Fibroblast of skin of abdomen (primary cell): ENCODE measurements around the gene MTRF1. TPM values are rescaled to one million over a fixed set of nuclear protein-coding genes. Genes with fewer than 3 reads are reported as not detected.

Experiments used
- DNase-seq: peaks from one replicate; pipeline ENCODE4 v3.0.0-alpha.2; 2013
- polyA plus RNA-seq, 2 experiments: library from polyadenylated mRNA; unstranded; fragments of 120-200 nt; gene quantifications; one replicate each; pipeline ENCODE4 v1.2.1, GENCODE V29; 2013; ENCODE audit not compliant: insufficient read length in 2 of 2

Gene MTRF1
- 7.4 TPM for polyA plus RNA-seq (2013, experiment 1 of 2; ENCODE audit: insufficient read length)
- 8.1 TPM for polyA plus RNA-seq (2013, experiment 2 of 2; ENCODE audit: insufficient read length)

GRCh38 chr13:41263261-41263971 is at the start of gene MTRF1:
Gene MTRF1, minus strand, starts transcription at chr13:41263576. Its CDS starts 2,669 bp downstream, at chr13:41260907.
- peak; percentile 79 for DNase-seq

GRCh38 chr13:41313117-41313516 is 49.7 kb upstream of the MTRF1 start:
- no peak for DNase-seq

- peak; percentile 28 for DNase-seq
Observed at GRCh38 chr13:41312176-41312500, 48.8 kb upstream of the MTRF1 start.

DNA sequence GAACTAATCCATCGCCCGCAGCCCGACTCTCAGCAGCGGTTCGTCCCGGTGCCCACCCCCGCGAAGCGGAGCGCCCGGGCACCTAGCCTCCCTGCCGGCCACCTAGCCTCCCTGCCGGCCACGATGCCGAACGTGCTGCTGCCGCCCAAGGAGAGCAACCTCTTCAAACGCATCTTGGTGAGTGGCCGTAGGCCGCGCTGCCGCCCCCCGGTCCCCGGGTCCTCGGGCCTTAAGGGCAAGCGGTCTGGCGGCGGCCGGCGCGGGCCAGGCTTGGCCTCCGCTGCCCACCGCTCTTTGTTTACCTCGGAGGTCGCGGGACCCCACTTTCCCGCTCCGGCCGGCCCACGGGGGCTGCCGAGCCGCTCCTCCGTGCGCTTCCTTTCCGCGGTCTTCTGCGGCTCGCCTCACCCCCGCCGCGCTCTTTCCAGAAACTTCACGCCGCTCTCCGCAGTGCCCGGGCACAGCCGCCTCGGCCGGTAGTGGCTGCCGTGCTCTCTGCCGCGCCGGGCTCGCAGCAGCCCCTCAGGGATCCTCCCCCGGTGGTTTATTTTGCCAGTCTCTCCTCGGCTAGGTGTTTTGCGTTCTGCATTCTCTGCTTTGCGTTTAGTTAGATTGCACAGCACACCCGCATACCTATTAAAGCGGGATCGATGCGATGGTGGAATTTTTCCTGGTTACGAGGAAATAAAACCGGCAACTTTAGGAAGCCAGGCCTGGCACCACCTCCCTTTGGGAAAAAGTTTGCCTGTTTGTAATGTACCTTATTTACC is 48.2 kb upstream of the MTRF1 start:
- DNase-seq: peak; percentile 21

GRCh38 chr13:41310963-41311405 is 47.6 kb upstream of the MTRF1 start, which contains the start of gene NAA16:
Gene NAA16, plus strand, starts transcription at chr13:41311267. Its CDS starts 262 bp downstream, at chr13:41311529.
- DNase-seq: peak; percentile 91

DNA sequence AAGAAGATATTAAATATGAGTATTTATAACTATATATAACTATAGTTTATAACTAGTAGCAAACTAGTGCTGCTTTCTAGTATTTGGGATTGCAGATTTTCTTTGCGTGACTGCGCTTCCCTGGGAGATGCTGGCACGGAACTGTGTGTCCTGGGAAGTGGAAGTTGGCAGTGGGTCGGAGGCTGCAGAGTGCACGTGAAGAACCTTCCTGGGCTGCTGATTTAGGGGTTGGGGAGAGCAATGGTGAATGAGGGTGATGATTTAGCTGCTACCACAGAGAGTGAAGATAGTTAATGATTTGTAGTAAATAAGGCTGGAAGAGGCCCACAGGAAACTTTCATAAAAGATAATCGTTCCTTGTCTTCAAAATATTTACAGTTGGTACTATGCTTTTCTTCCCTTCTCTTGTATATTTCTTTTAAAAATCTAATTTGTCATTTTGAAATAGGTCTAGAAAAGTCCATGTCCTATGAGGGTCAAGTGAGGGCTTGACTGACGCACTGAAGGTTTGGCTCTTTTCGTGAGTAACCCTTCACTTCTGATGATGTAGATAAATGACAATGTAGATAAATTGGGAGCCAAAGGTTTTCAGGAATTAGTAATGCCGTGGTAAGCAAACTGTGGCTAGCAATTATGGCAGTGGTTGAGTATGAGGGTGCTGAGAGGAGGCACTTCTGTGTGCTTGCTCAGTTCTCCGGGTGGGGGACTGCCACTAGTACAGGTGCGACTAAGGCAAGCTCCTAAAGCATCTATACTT is 44.7 kb upstream of the MTRF1 start:
- no peak for DNase-seq

DNA sequence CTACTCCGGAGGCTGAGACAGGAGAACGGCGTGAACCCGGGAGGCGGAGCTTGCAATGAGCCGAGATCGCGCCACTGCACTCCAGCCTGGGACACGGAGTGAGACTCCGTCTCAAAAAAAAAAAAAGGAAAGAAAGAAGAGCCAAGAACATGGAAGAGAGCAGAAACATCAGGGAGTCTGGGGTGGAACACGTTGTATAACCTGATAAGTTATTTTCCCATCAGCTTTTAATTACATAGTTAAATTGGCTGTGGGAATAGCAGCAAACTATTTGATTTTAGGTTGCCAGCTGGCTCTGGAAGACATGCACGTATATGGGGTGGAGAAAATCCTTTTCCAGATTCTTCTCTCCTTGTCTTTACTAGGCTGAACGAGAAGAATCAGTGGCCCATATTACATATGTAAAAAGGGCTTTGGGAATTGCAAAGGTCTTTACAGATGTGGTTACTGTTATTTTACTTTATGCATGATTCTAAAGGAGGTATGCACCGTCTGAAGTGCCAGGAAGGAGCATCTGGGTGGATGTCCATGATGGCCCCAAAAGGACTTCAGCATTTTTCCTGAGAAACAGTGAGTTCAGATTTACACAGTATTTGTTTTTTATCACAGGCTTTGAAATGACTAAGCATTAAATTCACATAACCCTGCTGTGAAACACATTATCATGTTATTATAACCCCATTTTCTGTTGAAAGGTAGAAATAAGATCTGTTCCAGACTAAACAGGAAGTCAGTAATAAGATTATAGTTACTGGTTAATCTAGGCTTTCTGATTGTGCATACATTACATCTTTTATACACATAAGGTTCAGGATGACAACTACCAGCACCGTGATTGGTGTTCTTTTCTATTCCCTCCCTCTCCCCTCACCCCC is 43.1 kb upstream of the MTRF1 start:
- DNase-seq: no peak

- DNase-seq: no peak
Observed at GRCh38 chr13:41304551-41304950, 41.2 kb upstream of the MTRF1 start.

DNA sequence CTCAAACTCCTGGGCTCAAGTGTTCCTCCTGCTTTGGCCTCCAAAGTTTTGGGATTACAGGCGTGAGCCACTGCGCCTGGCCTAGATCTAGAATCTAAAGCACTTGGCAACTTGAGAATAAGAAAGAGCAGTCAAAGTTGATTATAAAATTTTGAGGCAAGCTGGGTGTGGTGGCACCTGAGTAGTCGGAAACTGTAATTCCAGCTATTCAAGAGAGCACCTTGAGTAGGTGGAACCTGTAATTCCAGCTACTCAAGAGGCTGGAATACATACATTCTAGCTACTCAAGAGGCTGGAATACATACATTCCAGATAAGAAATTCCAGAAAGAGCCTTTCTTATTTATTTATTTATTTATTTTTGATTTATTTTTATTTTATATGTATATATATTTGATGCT is 39.4 kb upstream of the MTRF1 start:
- DNase-seq: no peak

GRCh38 chr13:41299316-41300094 is 36.1 kb upstream of the MTRF1 start:
- no peak for DNase-seq

GRCh38 chr13:41296879-41297646 is 33.7 kb upstream of the MTRF1 start:
- no peak for DNase-seq

GRCh38 chr13:41295973-41296372 is 32.6 kb upstream of the MTRF1 start:
- DNase-seq: no peak

- no peak for DNase-seq
Observed at GRCh38 chr13:41294914-41295313, 31.5 kb upstream of the MTRF1 start.

DNA sequence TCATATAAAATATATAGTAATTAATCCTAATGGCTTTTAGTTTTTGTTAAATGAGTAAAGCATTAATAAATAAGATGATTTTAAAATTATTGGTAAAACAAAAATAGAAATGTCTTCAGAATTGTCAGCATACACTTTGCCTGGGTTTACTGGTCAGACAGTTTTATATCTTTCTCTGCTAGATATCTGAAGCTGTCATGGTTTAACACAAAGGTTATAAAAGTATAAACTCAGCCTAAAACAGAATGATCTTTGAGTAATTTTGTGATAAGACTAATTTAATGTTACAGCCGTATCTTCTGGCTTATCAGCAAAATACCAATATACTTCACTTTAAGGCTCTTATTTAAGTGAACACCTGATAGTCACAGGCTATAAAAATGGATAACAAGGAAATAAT is 29.9 kb upstream of the MTRF1 start:
- DNase-seq: no peak

GRCh38 chr13:41291246-41291645 is 27.9 kb upstream of the MTRF1 start:
- no peak for DNase-seq

DNA sequence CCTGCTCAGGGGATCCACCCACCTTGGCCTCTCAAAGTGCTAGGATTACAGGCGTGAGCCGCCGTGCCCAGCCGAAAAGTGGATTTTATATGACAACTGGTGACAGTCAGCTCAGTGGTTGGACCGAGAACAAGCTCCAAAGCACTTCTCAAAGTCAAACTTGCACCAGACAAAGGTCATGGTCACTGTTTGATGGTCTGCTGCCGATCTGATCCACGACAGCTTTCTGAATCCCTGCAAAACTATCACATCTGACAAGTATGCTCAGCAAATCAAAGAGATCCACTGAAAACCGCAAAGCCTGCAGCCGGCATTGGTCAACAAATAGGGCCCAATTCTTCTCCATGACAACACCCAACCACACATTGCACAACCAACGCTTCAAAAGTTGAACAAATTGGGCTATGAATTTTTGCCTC is 26.1 kb upstream of the MTRF1 start:
- no peak for DNase-seq

GRCh38 chr13:41286370-41286769 is 23.0 kb upstream of the MTRF1 start:
- DNase-seq: no peak

DNA sequence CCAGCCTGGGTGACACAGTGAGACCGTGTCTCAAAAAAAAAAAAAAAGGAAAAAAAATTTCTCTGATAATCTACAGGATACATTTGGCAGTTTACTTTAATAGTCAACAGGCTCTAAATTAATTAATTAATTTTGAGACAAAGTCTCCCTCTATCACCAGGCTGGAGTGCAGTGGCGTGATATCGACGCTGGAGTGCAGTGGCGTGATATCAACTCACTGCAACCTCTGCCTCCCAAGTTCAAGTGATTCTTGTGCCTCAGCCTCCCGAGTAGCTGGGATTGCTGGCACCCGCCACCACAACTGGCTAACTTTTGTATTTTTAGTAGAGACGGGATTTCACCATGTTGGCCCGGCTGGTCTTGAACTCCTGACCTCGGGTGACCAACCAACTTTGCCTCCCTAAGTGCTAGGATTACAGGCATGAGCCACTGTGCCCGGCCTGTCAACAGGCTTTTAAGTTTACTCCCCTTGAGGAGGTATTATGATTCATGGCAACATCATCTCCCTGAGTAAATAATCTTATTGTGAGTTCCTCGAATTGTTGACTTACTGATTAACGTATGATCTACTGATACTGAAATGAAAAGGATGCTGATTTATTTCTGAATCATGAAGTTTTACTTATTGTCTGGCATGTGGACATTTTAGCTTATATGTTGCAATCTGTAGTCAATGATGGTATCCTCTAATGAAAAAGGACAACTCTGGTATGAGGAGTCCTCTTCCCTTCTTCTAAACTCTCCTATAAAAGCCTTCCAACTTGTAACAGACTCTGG is 21.3 kb upstream of the MTRF1 start:
- peak; percentile 60 for DNase-seq

GRCh38 chr13:41282129-41282571 is 18.8 kb upstream of the MTRF1 start:
- DNase-seq: no peak
